HG03565 (cell line): ENCODE data around the gene TEAD3.

Source experiments
- ATAC-seq: cut with Tn5 transposase; IDR thresholded peaks from one replicate; pipeline ENCODE4 v1.9.1; 2021; ENCODE audit warnings: mild to moderate bottlenecking, moderate library complexity; ENCODE audit not compliant: unreplicated experiment

The TEAD3 gene

DNA sequence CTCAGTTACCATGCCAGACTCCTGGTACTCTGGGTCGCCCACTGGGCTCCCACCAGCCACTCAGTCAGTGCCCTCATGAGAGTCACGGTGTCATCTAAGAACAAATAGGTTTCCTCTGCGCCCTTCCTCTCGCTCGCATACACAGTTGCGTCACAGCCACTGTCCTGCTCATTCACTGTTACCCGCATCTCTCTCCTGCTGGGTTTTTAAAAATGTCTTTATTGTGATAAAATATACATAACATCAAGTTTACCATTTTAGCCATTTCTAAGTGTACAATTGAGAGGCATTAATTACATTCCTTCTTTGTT is 4.0 kb downstream of the TEAD3 start:
- ATAC-seq = no peak

DNA sequence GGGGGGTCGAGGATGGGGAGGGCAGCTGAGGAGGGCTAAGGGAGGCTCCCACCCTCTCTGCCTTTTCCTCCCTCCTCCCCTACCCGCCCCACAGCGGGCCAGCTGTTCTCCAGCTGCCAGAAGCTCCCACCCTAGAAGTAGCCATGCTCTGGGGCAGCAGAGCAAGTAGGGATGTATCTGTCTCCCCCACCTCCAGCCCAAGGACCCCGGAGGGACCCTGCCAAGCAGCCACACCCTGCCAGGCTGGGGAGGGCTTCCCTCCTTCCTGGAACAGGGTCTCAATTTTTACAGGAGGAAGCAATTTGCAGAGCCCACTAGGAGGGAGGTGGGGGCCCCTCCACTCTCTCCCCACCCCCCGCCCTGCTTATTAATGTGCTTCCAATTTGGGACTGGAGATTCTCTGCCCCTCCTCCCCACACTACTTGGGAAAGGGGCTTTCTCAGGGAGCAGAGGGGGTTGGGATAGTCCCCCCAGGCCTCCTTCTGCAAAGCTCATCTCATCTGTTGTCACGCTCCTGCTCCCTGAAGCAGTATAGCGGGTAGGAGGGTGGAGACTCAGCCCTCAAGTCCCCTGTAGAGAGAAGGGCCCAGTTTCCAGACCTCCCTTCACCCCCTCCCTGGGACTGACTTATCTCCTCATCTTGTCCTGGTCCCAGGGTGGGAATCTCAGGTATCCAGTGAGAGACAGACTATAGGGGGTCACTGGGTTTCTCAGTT is 4.5 kb downstream of the TEAD3 start:
- no peak for ATAC-seq

DNA sequence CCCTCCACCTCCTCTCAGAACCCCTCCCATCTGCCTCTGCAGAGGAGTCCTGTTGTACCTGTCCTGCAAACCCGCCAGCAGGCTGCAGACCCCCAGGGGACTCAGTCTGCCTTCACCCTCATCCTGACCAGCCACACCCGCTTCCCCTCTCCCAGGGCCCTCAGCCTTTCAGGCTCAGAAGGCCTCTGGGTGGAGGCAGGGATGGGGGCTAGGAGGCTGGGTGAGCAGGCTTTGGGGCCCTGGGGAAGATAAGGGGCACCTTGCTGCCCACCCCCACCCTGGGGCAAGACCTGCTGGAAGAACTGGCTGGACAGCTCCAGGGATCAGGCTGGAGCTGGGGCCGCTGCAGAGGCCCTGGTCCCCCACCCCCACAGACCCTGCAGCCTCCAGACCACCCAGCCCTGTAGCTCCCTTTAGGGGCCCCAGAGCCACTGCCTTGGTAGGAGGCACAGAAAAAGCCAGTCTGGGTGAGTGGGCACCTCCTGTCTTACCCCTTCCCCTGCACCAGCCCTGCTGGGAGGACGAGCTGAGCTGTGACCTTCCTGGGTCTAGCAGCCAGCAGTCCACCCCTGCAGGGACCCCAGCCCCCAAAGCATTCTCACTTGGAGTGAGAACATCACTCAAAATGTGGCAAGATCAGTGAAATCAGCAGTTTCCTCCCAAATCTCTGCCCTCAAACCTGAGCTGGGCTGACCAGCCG is 5.2 kb downstream of the TEAD3 start:
- ATAC-seq = no peak

DNA sequence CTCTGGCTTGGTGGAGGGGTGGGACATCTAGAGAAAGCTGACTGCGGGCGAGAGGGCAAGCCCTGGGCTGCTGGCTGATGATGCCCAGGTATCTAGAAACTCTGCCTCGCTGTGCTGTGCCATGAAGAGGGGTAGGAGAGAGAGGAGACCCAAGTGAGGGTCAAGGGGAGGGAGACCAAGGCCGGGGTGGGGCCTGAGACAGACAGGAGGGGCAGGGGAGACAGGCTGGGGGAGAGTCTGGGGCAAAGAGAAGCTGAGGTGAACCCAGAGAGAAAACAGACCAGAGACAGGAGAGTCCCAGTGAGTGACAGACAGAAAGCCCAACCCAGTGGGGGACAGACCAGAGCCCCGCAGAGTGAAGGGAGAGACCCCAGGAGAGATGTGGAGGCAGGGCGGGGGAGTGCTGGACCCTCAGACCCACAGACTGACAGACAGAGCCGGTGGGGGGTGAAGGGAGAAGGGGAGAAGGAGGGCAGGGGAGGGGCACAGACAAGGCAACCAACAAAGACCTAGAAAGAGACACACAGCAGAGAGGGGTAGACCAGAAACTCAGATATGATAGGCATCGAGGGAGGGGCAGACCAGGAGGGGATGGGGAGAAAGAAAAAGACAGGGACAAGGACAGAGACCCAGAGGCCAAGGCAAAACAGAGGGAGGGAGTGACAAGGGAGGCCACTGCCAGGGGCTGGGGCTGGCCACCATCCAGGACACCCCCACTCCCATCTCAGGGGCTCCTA is 5.9 kb downstream of the TEAD3 start:
- ATAC-seq = no peak

DNA sequence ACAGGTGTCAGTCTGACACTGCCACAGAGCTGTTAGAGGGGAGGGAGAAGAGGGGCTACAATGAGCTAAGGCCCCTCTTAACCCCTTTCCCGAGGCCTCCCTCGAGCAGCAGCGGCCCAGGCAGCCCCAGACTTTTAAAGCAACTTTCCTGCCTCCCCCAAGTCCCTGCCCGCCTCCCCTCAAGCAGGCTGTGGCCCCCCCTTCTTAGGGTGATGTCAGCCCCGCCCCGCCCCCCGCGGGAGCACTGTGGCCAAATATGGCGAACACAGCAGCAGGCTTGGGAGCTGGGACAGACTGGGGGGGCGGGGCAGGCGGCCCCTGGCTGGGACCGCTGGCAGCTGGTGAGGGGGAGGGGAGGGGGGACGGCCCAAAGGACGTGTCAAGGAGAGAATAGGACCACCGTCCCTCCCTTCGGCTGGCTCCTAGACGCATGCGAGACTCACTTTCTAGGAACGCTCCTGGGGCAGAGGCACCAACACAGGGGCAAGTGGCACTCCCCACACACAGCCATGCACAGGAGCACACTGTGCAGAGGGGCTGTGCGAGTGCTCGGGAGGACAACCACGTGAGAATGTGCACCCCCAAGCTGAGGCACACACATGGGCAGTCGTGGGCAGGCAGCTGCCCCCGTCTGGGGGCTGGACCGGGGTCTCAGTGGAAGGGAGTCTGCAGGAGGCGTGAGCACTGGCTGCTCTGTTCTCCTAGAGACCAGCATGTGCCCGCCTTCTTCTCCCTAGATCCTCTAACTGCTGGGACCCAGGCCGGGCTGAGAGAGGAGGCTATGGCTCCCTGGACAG is 6.7 kb downstream of the TEAD3 start:
- no peak for ATAC-seq

DNA sequence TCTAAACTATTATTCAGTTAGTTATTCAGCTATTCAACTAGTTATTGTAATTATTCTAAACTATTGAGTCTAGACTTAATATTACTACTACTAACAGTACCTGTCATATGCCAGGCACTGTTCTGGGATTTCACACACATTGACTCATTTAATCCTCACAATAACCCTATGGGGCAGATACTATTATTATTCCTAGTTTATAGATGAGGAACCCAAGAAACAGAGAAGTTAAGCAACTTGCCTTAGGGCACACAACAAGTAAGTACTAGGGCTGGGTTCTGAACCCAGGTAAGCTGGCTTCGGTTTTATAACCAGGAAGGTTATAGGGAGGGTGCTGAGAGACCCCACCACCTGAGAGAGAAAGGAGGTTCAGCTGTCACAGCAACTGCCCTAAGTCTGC is 7.8 kb downstream of the TEAD3 start:
- ATAC-seq = no peak

DNA sequence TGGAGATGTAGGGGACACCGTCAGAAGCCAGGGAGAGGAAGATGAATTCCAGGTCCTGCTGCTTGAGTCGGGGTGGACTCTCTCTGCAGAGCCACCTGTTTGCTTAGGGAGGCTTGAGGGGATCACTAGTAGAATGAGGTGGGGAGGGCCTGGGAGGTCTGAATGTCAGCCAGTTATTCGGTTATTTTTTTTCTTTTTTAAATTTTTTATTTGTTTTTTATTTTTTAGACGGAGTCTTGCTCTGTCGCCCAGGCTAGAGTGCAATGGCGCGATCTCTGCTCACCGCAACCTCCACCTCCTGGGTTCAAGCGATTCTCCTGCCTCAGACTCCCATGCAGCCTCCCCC is 8.4 kb downstream of the TEAD3 start:
- ATAC-seq = no peak

DNA sequence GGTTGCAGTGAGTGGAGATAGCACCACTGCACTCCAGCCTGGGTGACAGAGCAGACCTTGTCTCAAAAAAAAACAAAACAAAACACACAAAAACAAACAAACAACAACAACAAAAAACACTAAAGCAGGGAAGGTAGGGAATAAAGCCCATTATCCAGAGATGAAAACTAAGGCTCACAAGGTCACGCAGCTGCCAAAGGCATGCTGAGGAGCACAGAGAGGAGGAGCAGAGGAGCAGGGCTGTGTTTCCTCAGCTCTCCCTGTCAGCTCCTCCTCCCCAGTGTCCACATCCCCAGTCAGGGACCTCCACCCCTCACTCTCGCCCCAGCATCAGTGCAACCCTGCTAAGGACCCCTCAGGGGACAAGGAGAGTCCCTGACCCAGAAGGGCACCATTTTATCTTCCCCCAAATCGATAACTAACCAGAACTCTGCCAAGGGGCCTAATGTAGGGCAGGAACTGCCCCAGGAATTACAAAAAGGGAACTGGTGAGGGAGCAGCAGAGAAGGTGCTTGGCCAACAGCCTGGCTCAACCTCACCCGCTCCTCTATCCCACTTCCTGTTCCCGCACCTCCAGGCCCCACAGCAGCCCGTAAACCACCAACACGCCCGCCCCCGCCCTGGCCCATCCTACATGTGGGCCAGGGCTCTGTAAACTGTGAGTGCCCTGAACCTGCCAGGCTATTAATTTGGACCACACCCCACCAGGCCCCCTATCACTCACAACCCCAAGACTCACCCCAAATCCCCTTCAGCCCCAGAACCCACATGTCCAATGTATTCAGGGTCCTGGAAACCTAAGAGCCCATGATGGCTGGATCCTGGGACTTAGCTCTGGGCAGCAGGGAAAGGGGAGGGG is 9.0 kb downstream of the TEAD3 start:
- ATAC-seq = no peak

DNA sequence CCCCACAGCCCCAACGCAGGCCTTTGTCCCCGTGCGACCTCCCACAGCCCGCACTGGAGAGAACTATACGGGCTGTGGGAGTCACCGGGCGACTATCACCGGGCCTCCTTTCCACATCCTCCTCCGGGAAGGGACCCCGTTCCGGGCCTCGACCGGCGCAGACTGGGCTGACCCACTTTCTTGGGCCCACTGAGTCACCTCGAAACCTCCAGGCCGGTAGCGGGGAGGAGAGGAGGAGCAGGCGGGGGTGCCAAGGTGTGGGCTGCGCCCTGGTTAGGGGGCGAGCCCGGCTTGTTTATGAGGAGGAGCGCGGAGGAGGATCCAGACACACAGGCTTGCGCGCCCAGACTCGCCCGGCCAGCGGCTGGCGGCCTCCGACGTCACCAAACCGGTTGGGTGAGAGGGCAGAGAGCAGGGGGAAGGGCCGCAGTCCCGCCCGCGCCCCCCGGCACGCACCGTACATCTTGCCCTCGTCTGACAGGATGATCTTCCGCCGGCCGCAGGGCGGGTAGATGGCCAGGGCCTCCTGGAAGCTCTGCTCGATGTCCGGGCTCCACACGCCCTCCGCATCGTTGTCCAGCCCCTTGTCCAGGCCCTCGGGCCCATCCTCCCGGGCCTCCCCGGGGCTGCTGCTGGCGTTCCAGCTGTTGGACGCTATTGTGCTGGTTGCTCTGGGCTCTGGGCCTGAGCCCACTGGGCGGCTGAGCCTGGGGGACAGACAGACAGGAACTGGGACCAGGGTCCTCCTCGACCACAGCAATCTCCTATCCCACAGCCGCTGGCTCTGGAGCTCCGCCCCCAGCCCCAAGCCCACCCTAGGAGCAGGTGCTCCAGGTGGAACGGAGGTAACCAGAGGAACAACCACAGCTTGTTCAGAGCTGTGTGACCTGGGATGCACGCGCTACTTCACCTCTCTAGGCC is 10.6 kb downstream of the TEAD3 start:
- no peak for ATAC-seq

DNA sequence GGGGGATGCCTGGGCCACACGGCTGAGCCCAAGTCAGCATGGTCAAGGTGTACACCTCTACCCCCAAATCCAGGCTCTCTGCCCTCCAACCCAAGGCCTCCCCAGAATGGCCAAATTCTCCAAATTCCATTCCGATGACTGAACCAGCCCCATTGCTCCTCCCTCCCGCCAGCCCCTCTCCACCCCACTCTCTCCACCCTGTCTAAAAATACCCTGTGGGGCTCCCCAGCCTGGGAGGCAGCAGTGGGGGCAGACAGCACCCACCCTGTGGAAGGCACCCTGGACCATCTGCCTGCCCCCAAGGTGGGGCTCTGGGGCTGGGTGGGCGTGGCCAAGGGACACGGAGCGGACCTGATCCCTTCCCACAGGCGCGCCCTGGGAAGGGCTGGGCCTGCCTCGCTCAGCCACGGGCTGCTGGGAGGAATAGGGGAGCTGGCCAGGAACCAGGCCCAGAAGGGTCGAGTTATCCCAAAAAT is 11.4 kb downstream of the TEAD3 start:
- no peak for ATAC-seq

DNA sequence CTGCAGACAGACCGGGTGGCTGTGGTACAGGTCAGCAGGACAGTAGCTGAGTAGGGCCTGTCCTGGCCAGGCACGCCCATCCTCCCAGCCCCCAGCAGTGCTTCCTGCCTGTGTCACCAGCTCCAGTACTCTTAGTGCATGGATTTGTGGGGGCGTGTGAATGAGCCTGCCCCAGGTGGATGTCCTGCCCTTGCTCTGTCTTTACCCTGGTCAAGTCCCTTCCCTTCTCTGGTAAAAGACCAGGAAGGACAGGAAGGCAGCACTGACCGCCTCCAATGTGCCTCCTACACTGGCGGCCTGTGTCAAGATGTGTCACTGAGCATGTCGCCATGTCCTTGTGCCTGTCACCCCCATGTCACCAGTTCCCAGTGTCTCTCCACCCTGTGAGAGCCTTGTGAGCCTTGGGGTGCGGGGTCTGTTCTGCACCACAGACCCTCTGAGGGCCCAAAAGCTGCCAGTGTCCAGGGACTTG is 11.9 kb downstream of the TEAD3 start:
- ATAC-seq = no peak

DNA sequence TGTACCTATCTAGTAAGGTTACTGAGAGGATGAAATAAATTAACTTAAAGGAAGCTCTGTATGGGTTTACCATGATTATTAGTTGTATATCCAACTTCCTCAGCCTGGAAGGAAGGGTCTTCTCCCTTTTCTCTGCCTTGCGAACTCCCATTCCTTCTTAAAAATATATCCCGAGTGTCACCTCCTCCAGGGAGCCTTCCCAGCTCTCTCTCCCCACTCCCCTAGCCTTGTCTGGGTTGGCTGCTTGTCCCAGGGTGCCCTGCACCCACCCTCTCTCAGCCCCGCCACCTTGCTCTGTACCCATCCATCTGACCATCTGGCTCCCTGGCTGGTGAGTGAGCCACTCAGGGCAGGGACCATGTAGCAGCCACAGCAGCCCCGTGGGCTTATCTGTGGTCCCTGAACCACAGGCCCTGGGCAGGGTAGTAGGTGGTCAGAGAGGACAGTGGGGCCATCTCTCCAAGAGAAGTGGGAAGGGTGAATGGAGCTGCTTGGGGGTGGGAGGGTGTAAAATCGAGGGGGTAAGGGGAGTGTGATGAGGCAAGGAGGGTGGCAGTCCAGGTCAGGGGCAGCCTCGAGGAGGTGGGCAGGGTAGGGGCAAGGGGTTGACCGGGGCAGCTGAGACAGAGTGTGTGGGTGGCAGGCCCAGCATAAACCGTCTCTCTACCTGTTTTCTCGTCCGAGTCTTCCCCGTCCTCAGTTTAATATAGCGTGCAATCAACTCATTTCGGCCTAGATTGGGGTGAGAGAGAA is 12.8 kb downstream of the TEAD3 start:
- no peak for ATAC-seq

DNA sequence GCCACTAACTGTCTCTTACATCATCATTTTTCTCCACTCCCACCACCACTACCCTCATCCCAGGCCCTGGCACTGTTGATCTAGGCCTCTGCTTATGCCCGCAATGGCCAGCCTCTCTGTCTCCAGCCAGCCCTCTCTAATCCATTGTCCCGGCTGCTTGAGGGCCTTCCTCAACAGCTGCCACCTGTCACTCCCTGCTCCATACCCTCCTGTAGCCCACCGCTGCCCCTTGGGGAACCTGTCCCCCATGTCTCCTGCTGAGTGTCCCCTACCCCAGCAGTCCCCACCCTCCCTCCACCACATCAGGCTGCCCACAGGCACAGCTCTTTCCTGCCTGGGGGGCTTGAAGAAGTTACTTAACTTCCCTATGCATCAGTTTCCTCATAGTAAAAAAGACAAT is 13.4 kb downstream of the TEAD3 start:
- ATAC-seq = no peak

DNA sequence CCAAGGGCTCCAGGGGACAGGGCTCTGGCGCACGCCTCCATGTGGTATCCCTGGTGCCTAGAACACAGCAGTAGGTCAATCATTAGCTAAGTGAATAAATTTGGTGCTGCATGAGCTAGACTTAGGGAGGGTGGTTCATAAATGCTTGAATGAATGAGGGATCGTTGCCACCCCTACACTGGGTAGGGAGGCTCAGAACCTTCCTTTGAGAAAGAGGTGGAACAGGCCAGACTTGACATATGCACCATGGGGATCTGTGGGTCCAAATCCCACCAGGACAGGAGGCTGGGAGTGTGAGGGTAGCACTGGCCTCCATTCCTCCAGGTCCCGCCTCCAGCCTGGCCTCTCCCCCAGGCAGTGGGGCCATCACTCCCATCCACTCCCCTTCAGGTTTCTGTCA is 13.8 kb downstream of the TEAD3 start:
- ATAC-seq = no peak

DNA sequence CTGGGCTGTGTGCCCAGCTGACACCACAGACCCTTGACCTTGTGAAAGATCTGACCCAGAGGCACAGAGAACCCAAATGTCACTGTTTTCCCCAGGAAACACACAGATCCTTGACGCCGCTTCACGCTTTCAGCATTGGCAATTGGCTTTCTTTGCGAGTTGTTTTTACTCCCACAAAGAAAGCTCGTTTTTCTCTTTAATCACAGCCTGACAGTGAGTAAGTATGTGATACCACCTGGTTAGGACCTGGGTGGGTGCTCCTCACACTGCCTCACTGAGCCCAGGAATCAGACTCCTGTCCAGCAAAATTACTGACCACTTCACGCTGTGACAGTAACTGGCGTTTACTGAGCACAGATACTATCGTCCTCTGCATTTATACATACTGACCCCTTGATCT is 15.7 kb downstream of the TEAD3 start:
- ATAC-seq = no peak

DNA sequence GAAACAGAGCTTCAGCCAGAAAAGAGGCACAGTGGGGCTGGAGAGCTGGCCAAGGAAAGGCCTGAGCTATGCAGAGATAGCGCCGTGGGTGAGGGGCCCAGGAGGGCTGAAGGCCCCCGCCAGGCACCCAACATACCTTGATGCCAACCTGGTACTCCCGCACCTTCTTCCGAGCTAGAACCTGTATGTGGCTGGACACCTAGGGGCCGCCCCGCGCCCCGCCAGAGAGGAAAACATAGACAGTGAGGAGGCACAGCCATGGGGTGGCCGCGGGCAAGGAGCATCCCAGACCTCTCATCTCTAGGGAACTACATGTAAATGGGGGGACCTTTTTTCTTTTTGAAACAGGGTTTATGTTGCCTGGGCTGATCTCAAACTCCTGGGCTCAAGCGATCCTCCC is 16.7 kb downstream of the TEAD3 start:
- ATAC-seq = no peak

DNA sequence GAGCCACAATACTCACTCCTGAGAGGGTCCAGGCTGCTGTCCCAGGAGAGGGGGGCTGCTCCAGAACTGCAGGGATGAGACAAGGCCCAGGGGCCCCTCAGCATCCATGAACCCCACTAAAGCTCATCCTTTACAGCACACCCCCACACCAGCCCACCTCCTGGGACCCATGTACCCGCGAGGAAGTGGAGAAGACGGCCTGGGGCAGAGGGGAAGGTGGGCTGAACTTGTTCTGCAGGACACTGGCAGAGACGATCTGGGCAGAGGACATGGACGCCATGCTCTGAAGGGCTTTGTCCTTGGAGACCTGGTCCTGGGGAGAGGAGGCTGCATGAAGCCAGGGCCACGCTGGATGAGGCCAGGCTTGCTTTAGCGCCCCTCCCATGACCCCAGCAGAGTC is 18.6 kb downstream of the TEAD3 start:
- ATAC-seq = no peak

DNA sequence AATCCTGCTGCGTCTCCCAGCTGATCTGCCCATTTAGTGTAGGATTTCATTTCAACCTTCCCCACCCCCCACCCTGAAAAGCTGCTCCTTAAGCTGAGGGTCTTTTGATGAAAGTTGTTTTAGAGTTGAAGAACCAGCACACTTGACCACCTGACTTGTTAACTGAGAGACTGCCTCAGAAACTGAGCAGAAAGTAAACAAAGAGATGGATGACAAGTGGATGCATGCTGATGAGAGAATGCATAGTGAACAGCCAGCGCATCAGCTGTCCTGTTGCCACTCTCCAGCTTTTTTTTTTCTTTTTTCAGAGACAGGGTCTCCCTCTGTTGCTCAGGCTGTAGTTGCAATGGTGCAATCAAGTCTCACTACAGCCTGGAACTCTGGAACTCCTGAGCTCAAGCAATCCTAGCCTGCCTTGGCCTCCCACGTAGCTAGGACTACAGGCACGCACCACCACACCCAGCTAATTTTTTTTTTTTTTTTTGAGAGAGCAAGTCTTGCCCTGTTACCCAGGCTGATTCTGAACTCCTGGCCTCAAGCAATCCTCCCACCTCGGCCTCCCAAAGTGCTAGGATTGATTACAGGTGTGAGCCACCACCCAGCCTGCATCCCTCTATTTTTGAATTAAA is 19.2 kb downstream of the TEAD3 start:
- ATAC-seq = no peak
